PC-3 (cell line): ENCODE results near the gene SCNM1. TPM values are rescaled to one million over a fixed set of nuclear protein-coding genes. Genes with fewer than 3 reads are reported as not detected.
A peak's percentile ranks its signal among the peaks of the same experiment; 100 is the strongest.
"Not testable (repeated sequence)": the region's sequence is repeated elsewhere in the genome, so short reads cannot be mapped to it uniquely, and the experiment has no call there.

ENCODE experiments used
- ATAC-seq: fragments of 200-7000 bp; cut with Tn5 transposase; 2 replicates; pipeline ENCODE4 v1.9.1; 2020; ENCODE audit warnings: mild to moderate bottlenecking, moderate library complexity
- BruUV-seq: library from RNA; stranded (reverse); fragments of 400-500 nt; replicated peaks from 2 replicates; lab custom pipeline; 2021; lab: Mats Ljungman, UMichigan
- CTCF ChIA-PET: fragments of 300-600 bp; sonication (Branson Sonifier 250); formaldehyde crosslinking; loops from one replicate; lab custom pipeline; 2022; ENCODE audit warnings: antibody characterized with exemption; lab: Charles Lee
- POLR2A ChIA-PET: fragments of 300-600 bp; sonication (Branson Sonifier 250); formaldehyde crosslinking; loops from one replicate; lab custom pipeline; 2022; ENCODE audit warnings: antibody characterized with exemption; ENCODE audit not compliant: unreplicated experiment; lab: Charles Lee
- DNase-seq: peaks from one replicate; pipeline ENCODE4 v3.0.0-alpha.2; 2015
- H2AFZ ChIP-seq: fragments of 300-600 bp; sonication (generic); 2 replicates; pipeline ENCODE4 v1.6.0; 2016; ENCODE audit warnings: antibody characterized with exemption, low read length
- H3F3A ChIP-seq: fragments of 300-600 bp; sonication (generic); one replicate; pipeline ENCODE4 v1.6.0; 2017; ENCODE audit warnings: antibody characterized with exemption, low read length, control low read depth, mild to moderate bottlenecking; ENCODE audit not compliant: unreplicated experiment
- H3K27ac ChIP-seq: fragments of 300-600 bp; sonication (generic); 2 replicates; pipeline ENCODE4 v1.5.1; 2016; ENCODE audit warnings: mild to moderate bottlenecking, low read length
- H3K27me3 ChIP-seq: fragments of 300-600 bp; sonication (generic); 2 replicates; pipeline ENCODE4 v1.6.1; 2016; ENCODE audit warnings: low read length, mixed read lengths
- H3K36me3 ChIP-seq: fragments of 300-600 bp; sonication (generic); 2 replicates; pipeline ENCODE4 v1.6.1; 2016; ENCODE audit warnings: low read depth, mixed run types, low read length, mixed read lengths
- H3K4me1 ChIP-seq: fragments of 300-600 bp; sonication (generic); 2 replicates; pipeline ENCODE4 v1.5.1; 2016; ENCODE audit warnings: low read length; ENCODE audit not compliant: insufficient read depth
- H3K4me2 ChIP-seq: fragments of 300-600 bp; sonication (generic); 2 replicates; pipeline ENCODE4 v1.6.0; 2016; ENCODE audit warnings: low read length
- H3K4me3 ChIP-seq: fragments of 300-600 bp; sonication (generic); 2 replicates; pipeline ENCODE4 v1.5.1; 2016; ENCODE audit warnings: mild to moderate bottlenecking, low read length, mixed read lengths
- H3K79me2 ChIP-seq: fragments of 300-600 bp; sonication (generic); 2 replicates; pipeline ENCODE4 v1.6.1; 2017; ENCODE audit warnings: low read length, mixed read lengths
- H3K9ac ChIP-seq: fragments of 300-600 bp; sonication (generic); 2 replicates; pipeline ENCODE4 v1.6.0; 2016; ENCODE audit warnings: mild to moderate bottlenecking, low read length
- H3K9me2 ChIP-seq: fragments of 300-600 bp; sonication (generic); replicated peaks from 2 replicates; pipeline ENCODE4 v1.6.1; 2016; ENCODE audit warnings: mixed run types, low read length, mixed read lengths
- H3K9me3 ChIP-seq: fragments of 300-600 bp; sonication (generic); 2 replicates; pipeline ENCODE4 v1.6.1; 2016; ENCODE audit warnings: low read length, mixed read lengths
- H4K20me1 ChIP-seq: fragments of 300-600 bp; sonication (generic); 2 replicates; pipeline ENCODE4 v1.6.1; 2016; ENCODE audit warnings: low read length, mixed read lengths
- EZH2 ChIP-seq: fragments of 300-600 bp; sonication (generic); IDR thresholded peaks from one replicate; pipeline ENCODE4 v1.6.1; 2017; ENCODE audit warnings: antibody characterized with exemption, mild to moderate bottlenecking, low read length; ENCODE audit not compliant: unreplicated experiment
- EZH2phosphoT487 ChIP-seq: fragments of 300-600 bp; sonication (generic); IDR thresholded peaks from 2 replicates; pipeline ENCODE4 v1.6.1; 2018; ENCODE audit warnings: mild to moderate bottlenecking, antibody characterized with exemption, low read length, borderline replicate concordance
- intact Hi-C: fragments of 100-400 bp; cut with micrococcal nuclease; formaldehyde crosslinking; loops from 2 replicates; pipeline ENCODE4 v1.9.0; 2023
- total RNA-seq: library from RNA; depleted of rRNA; stranded (reverse); fragments of >200 nt; gene quantifications from 2 replicates; pipeline ENCODE4 v1.2.3, GENCODE V29; 2014
- TF ChIP-seq, protein P1 (sequence below): fragments of 300-600 bp; sonication (generic); conservative IDR thresholded peaks from 2 replicates; pipeline ENCODE4 v1.5.1; 2017; ENCODE audit warnings: antibody characterized with exemption, low read depth, mild to moderate bottlenecking, low read length

The SCNM1 gene
- total RNA-seq, 1 experiment from 2014 or later: 80.3 TPM

- intact Hi-C loops: loop anchor here (5.0 to 10.0 kb wide), 2 partner anchors 127 to 345 kb away; partner anchors contain the start of genes PI4KB and TUFT1
- Histone ChIP-seq H3K4me3 (peak overlapping the region; percentile 96), H3K9ac (peak overlapping the region; percentile 93), H2AFZ (no peak overlapping the region), H3K27ac (peak overlapping the region; percentile 83), H3K9me3 (no peaks in the 10 kb centered on the region), H3K79me2 (peaks cover 69% of the 10 kb centered on the region), H3K4me1 (peaks cover 31% of the 10 kb centered on the region), H3K4me2 (peak overlapping the region; percentile 89), H3K27me3 (no peaks in the 10 kb centered on the region), H3F3A (peaks cover 4% of the 10 kb centered on the region), H4K20me1 (peaks cover 28% of the 10 kb centered on the region), H3K36me3 (peaks cover 18% of the 10 kb centered on the region), H3K9me2 (no peaks in the 10 kb centered on the region)
- BruUV-seq: no TSS peak
- TF ChIP-seq, protein P1, sequence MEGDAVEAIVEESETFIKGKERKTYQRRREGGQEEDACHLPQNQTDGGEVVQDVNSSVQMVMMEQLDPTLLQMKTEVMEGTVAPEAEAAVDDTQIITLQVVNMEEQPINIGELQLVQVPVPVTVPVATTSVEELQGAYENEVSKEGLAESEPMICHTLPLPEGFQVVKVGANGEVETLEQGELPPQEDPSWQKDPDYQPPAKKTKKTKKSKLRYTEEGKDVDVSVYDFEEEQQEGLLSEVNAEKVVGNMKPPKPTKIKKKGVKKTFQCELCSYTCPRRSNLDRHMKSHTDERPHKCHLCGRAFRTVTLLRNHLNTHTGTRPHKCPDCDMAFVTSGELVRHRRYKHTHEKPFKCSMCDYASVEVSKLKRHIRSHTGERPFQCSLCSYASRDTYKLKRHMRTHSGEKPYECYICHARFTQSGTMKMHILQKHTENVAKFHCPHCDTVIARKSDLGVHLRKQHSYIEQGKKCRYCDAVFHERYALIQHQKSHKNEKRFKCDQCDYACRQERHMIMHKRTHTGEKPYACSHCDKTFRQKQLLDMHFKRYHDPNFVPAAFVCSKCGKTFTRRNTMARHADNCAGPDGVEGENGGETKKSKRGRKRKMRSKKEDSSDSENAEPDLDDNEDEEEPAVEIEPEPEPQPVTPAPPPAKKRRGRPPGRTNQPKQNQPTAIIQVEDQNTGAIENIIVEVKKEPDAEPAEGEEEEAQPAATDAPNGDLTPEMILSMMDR: no peak
- DNase-seq (peak; percentile 86), ATAC-seq (no peak; the same call in 1 of the 2 replicates)
- POLR2A ChIA-PET: interaction anchor here (0.5 to 0.7 kb wide), 2 partner anchors 14 to 81 kb away, joined by 4 to 7 read pairs; no protein-coding TSS in a partner anchor
- CTCF ChIA-PET: no interaction called here
Measured at GRCh38 chr1:151199873-151200581, 34.1 kb downstream of the SCNM1 start.

DNA sequence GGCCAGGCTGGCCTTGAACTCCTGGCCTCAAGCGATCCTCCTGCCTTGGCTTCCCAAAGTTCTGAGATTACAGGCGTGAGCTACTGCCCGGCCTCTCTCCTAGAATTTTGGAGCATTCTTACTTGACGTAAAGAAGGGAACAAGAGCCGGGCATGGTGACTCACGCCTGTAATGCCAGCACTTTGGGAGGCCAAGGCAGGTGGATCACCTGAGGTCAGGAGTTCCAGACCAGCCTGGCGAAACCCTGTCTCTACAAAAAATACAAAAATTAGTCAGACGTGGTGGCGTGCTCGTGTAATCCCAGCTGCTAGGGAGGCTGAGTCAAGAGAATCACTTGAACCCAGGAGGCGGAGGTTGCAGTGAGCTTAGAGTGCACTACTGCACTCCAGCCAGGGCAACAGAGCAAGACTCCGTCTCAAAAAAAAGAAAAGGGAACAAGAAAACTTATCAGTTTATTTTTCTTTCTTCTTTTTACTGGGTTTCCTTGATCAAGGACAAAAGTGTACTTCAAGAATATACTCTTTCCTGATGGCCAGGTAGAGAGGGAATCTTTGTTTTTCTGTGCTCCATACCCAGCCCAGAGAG is 39.5 kb downstream of the SCNM1 start:
- H3K9me3 ChIP-seq, DNase-seq, intact Hi-C loops, H3K27me3 ChIP-seq, POLR2A ChIA-PET, H3K27ac ChIP-seq, H3K9me2 ChIP-seq, BruUV-seq, H2AFZ ChIP-seq, H3K9ac ChIP-seq, H3K4me3 ChIP-seq, H3F3A ChIP-seq, ATAC-seq, H3K4me2 ChIP-seq: not testable (repeated sequence)
- Histone ChIP-seq H3K79me2 (peaks cover 97% of the 10 kb centered on the region), H4K20me1 (peaks cover 30% of the 10 kb centered on the region), H3K36me3 (peaks cover 44% of the 10 kb centered on the region), H3K4me1 (peaks cover 17% of the 10 kb centered on the region; the same call in 1 of the 2 replicates)
- CTCF ChIA-PET: interaction anchor here (0.6 kb wide), 1 partner anchor 866 kb away, joined by 4 read pairs; no protein-coding TSS in a partner anchor

GRCh38 chr1:151210830-151211229 is 44.9 kb downstream of the SCNM1 start:
- ChIA-PET POLR2A (no interaction called here), CTCF (no interaction called here)
- TF ChIP-seq, protein P1: no peak
- TF ChIP-seq EZH2phosphoT487: no peak
- no peak for TF ChIP-seq EZH2
- Histone ChIP-seq H3K4me3 (no peak overlapping the region), H3K9me2 (no peaks in the 10 kb centered on the region), H3K9me3 (no peaks in the 10 kb centered on the region), H3K27ac (no peak overlapping the region), H2AFZ (no peak overlapping the region), H3K9ac (no peak overlapping the region), H4K20me1 (peaks cover 17% of the 10 kb centered on the region), H3K4me1 (no peaks in the 10 kb centered on the region), H3K36me3 (peaks cover 29% of the 10 kb centered on the region; the same call in 1 of the 2 replicates), H3F3A (no peaks in the 10 kb centered on the region), H3K27me3 (no peaks in the 10 kb centered on the region), H3K79me2 (peaks cover 98% of the 10 kb centered on the region), H3K4me2 (no peak overlapping the region)
- ATAC-seq (peak; percentile 78), DNase-seq (peak; percentile 62)
- intact Hi-C loops: no loop called here
- no TSS peak for BruUV-seq
